ENCODE results near the gene PHF1.

Gene PHF1

DNA sequence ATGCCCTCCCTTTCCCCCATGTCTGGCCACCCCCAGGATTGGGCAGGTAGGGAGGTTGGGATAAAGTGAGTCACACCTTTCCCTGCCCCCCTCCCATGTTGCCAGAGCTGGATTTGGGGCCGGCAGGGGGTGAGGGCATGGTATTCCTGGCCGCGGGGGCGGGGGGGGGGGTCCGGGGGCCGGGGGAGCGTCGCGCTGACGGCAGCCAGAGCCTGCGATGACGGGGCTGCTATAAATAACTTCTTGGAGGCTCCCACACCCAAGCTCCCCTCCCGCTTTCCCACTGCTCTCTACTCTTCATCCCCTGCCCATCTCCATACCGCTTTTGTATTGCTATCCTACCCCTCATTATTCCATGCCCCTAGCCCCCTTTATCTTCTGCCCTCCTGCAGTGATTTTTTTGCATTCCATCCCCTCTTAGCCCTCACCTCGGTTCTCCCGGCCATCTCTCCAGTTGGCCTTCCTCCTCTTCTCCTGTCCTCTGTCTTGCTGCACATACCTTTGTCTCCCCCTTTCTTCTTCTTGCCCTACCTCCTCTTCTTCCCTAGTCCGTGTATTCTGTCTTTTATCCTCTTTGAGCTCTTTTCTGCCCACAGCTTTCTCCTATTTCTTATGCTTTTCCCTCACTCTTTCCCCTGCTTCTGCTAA is 22.9 kb downstream of the PHF1 start:
- DNase-seq, result no peak

DNA sequence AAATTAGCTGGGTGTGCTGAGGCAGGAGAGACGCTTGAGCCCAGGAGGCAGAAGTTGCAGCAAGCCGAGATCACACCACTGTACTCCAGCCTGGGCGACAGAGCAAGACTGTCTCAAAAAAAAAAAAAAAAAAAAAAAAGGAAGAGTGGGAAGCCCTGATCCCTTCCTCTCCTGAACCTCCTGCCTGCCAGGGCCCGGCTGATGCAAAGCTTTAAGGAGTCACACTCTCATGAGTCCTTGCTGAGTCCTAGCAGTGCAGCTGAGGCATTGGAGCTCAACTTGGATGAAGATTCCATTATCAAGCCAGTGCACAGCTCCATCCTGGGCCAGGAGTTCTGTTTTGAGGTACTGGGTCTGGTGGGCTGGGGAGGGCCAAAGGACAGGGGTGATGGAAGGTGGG is 24.1 kb downstream of the PHF1 start:
- DNase-seq, result no peak

- DNase-seq, result no peak
These were observed 26.9 kb downstream of the PHF1 start for GRCh38 chr6:33437666-33438065.

- DNase-seq, result no peak
These were observed 28.3 kb downstream of the PHF1 start for GRCh38 chr6:33438978-33439594.

DNA sequence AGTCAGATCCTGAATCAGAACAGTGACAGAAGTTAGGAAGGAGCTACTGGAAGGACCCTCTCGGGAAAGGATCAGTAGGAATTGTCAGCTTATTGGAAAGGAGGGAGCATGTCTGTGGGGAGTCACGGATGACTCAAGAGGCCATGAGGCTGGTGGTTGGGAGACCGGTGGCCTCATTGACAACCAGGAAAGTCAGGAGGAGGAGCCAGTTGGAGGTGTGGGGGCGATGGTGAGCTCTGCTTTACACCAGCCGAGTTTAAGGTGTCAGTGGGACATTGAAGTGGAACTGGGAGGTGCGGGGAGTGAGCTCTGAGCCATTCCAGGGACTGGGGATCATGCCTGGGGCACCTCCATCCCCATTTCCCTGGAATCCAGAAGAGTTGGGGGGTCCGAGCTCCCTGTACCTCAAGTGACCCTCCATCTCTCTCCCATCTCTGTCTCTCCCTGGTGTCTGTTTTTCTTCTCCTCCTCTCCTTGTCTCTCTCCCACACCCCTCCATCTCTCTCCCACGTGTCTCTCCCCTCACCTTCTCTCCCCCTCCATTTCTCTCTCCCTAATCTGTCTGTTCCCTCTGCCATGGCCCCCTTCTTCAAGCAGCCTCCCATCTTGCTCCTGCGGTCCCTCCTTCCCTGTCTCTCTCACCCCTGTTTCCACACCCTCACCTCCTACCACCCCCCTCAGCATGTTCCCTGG is 29.3 kb downstream of the PHF1 start:
- DNase-seq, result no peak

DNA sequence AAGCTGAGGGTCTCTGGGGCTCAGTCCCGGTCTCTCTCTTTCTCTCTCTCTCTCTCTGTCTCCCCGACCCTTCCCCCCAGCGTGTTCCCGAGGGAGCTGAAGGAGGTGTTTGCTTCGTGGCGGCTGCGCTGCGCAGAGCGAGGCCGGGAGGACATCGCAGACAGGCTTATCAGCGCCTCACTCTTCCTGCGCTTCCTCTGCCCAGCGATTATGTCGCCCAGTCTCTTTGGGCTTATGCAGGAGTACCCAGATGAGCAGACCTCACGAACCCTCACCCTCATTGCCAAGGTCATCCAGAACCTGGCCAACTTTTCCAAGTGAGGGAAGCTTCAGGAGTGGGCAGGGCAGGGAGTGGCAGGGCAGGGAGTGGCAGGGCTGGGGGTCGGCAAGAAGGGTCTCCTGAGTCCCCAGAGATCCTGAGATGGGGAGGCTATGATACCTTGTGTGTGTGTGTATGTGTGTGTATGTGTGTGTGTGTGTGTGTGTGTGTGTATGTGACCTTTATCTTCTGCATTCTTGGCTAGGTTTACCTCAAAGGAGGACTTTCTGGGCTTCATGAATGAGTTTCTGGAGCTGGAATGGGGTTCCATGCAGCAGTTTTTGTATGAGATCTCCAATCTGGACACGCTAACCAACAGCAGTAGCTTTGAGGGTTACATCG is 30.0 kb downstream of the PHF1 start:
- DNase-seq, result no peak

GRCh38 chr6:33441457-33441856 is 30.6 kb downstream of the PHF1 start:
- DNase-seq, result no peak

DNA sequence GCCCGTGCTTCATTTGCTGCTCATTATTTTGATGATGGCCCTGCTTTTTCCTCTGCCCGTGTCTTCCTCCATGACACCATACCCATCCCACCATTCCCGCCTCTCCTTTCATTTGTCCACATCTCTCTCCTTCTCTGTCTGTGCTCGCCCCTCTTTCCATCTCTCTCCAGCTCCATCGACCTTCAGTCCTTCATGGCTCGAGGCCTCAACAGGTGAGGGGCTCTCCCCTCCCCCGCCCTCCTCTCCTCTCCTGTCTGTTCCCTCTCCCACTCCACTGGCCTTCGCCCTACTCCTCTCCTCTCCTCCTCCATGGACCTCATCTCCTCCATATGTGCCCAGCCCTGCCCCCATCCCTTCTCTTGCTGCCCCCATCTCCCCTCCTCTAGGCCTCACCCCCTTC is 31.5 kb downstream of the PHF1 start:
- DNase-seq, result no peak

- DNase-seq, result no peak
These were observed 32.2 kb downstream of the PHF1 start for GRCh38 chr6:33443025-33443424.

GRCh38 chr6:33443619-33444504 is 33.0 kb downstream of the PHF1 start:
- DNase-seq, result no peak

DNA sequence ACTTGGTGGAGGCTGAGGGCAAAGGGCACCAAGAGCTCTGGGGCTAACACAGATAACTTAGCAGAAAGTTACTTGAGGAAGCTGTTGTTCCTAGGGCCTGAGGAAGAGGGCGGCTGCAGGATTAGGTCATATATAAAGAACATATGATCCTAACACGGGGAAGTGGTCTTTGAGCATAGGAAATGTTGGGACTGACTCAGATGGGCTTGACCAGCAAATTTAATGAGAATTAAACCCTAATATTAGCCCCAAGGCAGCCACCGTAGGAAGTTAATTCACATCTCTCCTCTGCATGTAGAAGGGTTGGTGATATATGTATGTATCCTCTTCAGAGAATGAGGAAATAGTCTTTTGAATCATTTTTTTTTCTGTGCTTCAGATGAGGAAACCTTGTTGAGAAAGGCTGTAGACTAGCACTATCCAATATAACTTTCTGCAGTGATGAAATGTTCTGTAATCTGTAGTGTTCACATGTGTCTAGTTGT is 34.3 kb downstream of the PHF1 start:
- no peak for DNase-seq

- DNase-seq, result no peak
These were observed 35.5 kb downstream of the PHF1 start for GRCh38 chr6:33446356-33446755.

DNA sequence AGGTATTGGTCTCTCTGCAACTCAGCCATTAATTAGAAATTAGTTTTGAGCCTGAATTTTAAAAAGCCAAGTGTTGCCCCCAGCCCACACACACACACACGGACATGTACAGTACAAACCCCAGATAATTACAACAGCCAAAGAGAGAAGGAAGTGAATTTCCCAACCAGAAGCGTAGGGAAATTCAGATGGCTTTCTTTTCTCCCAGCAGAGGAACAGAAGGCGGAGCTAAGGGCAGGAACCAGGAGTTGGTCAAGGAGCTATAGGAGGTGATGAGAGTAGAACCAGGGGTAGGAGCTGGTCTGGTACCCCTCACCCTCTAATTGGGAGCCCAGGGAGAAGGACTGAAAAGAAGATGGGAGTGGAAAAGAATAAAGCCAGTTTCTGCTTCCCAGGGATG is 39.6 kb downstream of the PHF1 start:
- DNase-seq, result no peak

GRCh38 chr6:33451606-33452005 is 40.8 kb downstream of the PHF1 start:
- no peak for DNase-seq

DNA sequence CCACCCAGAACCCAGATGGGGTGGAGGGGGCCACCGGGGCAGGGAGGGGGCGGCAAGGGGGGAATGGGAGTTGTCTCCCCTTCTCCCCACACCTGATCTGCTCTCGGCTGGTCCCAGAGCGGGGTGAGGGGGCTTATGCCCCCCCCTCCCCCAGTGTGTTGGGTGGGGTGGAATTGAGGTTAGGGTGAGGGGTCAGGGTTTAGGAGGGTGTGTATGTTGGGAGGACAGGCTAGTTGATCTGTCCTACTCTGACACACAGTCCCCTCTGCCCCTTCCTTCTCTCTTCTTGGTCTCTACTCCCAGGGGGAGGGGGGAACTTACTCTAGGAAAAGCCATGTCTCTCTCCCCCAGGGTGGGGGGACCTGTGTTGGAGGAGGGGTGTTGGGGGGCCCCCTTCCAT is 41.7 kb downstream of the PHF1 start:
- DNase-seq, result no peak

DNA sequence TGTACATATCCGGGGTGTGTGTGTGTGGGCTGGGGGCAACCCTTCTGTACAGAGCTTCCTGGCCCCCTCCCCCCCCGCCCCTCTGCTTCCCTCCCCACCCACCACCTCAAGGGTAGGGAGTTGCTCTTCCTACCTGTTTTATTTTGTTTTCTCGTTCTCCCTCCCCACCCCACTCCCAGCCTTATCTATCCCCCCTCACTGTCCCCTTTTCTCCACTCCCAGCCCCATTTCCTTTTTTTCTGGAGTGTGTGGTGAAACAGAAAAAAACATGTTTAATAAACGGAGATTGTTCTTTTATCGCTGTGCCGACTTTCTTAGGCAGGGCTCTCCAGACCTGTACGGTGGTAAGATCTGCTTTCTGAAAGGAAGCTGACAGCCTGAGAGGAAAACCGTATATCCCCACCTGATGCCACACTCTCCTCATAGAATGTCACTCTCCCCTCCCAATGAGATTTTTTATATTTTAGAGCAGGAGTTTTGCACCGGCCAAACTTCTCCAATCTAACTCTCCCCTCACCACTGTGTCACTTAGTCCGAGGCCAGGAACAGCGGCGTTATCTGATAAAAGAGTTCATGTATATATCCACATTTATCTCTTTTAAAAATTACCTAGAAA is 42.7 kb downstream of the PHF1 start:
- no peak for DNase-seq

DNA sequence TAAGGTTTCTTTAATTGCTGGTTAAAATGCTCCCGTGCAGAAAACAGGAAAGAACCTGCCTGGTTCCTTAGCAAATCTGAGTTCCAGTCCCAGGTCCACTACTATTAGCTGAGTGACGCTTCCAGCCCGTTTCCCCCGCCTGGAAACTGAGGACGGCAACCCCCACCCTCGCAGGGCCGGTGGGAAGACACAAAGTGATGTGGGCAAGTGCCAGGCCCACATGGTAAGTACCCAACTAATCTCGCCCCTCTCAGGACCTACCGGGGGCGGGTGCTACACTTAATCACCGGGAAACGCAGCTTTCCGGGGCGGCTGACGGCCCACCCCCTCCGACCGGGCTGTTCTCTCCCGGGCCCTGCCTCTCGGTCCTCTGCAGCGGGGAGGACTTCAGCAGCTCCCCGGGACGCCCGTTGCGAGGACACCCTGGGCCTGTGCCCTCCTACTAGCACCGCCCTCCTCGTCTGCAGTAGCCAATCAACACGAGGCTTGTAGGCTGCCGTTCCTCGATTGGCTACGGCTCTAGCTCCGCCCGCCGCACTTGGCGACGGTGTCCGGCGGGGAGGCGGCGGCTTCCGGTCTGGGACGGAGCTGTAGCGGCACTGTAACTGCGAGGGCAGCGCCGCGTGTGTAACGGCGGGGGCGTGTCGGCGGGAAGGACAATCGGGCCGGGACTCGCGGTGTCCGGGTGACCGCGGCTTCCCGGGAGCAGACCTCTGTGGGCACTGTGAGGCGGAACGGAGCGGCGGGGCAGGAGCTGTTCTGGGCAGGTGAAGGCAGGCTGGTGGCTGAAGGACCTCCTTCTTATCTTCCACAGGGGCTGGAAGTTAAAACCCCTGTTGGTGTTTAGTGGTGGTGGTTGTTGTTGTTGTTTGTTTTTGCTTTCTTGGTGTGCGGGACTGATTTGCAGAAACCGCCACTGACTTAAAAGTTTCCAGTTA is 43.5 kb downstream of the PHF1 start, which contains the start of gene ZBTB9:
ZBTB9 (plus strand) TSS at position 568 of the 938 bp plus-strand sequence. CDS start 525 bp downstream, outside the sequence.
- peak; percentile 98 for DNase-seq

DNA sequence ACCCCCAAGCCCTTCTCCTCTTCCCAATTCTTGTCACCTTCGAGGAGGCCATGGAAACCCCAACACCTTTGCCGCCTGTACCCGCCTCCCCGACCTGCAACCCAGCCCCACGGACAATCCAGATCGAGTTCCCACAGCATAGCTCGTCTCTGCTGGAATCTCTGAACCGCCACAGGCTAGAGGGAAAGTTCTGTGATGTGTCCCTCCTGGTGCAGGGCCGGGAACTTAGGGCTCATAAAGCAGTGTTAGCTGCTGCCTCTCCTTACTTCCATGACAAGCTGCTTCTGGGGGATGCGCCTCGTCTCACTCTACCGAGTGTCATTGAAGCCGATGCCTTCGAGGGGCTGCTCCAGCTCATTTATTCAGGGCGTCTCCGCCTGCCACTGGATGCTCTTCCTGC is 44.2 kb downstream of the PHF1 start:
- DNase-seq, result no peak

GRCh38 chr6:33456156-33456555 is 45.3 kb downstream of the PHF1 start:
- no peak for DNase-seq

DNA sequence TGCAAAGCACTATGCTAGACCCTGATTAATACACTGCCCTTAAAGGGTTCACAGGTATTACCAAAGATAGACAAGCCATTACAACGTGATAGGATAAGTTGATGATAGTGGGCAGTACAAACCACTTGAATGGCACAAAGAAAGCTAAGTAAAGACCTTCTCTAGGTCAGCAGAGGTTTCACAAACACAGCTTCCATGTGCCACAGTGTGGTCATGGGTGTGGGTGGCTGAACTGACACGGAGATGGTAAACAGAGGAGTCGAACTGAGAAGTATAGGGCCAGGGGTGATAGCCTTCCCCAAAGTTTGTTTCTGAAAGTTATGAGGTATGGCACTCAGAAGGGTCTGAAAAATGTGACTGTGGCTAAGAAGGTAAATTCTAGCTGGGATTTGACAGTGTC is 47.9 kb downstream of the PHF1 start:
- DNase-seq, result no peak

GRCh38 chr6:33459226-33459625 is 48.4 kb downstream of the PHF1 start:
- no peak for DNase-seq
